GM18858 (cell line): ENCODE data around the gene KCNIP3.

ENCODE experiments used
- ATAC-seq: cut with Tn5 transposase; IDR thresholded peaks from one replicate; pipeline ENCODE4 v1.9.1; 2021; ENCODE audit not compliant: unreplicated experiment

KCNIP3 gene

DNA sequence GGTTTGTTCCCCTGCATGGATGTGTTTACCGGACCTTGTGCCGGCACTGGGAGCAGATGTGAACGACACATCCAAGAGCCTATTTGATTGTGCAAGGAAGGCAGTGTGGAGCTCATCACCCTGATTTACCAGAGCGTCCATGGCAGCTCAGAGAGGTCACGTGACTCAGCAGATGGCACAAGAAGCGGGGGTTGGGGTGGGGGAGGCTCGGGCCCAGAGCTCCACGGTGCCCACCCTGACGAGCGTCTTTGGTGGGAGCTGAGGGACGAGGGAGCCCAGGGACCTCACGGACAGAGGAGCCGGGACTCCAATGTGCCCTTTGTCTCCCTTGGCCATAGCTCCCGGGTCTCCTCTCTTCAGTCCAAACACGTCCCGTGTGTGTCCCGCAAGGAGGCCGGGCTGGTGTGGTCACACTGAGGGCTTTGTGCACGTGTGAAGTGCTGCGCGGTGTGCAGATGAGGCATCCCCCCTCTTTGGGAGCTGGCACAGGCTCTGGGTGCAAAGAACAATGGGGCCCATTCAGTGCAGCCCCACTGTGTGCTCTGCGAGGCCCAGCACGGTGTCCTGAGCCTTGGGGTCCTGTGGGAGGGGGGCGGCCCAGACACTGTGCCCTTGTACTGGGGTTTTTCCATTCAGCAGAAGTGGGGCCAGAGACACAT lies 15.5 kb downstream of the KCNIP3 start:
- no peak for ATAC-seq

DNA sequence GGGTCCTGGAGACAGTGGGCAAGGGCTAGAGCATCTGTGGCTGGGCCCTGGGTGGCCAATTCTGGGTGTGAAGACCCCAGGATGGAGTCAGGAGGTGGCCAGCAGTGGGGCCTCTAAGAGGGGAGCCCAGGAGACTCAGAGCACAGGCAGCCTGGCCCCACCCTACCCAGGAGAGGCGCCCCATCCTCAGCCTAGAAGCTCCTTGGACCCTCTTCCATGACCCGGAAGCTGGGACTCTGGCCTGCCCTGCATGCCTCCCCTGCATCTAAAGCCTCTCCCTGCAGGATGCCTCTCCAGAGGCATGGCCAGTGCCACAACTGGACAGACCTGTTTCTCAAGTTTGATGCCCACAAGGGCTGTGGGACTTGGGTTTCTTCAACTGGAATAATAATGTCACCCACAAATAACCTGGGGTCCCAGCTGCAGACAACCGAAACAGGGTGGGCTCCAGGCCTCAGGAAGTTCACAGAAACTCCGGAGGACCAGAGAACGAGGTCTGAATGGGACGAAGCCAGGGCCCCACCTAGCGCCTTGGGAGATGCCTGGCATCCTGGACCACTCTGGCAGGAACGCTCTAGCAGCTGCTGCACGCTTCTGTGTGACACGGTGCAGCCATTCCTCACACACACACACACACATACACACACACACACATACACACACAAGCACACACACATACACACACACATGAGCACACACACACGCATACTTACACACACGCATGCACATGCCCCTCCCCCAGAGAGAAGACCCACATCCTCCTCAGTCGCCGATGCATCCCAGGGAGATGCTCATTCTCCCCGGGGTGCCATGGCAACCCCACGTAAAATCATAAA lies 16.4 kb downstream of the KCNIP3 start:
- ATAC-seq = no peak

DNA sequence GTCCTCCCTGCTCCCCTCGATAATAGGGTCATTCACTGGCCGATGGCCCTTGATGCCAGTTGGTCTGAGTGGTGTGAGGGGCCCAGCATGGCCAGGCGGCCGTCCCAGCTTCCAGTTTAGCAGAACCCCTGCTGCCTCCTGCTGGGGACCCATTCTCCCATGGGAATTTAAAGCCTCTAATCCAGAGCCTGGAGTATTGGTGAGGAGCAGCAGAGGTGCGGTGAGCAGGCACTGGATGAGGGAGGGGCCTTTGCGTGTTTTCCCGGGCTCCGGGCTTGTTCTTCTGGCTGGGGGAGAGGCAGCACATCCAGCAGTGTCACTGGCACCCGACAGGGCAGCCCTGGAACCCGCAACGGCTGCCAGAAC lies 17.4 kb downstream of the KCNIP3 start:
- no peak for ATAC-seq

DNA sequence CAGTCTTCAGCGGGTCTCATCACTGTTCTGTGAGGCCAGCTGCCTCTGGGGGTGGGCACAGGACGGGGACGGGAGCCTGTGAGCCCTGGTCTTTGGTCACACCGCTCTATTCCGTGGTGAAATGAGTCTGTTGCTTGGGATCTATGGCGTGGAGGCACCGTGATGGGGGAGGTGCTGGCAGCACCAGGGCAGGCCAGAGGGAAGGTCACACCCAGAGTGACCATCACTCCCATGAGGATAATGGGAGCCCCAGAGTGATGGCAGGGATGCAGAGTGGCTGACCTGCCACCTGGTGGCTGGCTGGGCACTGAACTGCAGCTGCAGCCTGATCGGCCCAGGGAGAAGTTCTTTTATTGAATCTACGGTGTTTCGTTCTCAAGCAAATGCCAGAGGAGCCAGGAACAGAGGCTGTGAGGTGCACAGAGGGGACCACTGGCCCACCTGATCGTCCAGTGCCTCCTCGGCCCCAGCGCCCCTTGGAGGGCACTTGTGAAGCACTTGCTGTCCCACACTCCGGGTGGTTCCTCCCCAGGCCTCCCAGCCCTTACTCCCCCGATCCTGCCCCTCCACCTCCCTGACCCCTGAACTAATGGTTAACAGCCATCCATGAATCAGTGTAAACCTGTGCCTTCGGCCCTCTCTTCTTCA lies 17.9 kb downstream of the KCNIP3 start:
- ATAC-seq = no peak

DNA sequence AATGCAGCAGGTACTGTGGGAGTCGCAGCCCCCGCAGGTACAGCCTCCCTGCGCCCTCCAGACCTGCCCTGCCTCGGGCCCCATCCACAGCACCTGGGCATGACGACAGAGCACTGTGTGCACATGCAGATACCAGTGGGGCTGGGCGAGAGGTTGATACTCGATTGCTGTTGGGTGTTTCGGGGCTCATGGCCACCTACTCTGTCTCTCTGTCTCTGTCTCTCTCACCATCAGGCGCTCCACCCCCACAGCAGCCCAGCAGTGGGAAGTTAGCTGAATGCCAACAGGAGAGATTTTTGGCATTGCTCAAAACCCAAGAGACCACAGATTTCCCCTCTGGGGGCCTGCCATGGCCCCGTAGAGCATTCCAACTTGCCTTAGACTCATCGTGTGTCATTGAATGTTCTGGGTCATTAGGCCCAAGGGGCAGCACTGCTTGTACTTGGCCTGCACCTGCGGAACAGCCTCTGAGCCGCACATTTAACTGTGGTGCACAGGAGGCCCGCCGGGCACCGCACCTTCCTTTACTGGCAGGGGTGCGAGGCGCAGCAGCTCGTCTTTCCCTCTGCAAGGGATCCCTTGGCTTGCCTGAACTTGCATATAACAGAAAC lies 18.8 kb downstream of the KCNIP3 start:
- ATAC-seq = no peak

DNA sequence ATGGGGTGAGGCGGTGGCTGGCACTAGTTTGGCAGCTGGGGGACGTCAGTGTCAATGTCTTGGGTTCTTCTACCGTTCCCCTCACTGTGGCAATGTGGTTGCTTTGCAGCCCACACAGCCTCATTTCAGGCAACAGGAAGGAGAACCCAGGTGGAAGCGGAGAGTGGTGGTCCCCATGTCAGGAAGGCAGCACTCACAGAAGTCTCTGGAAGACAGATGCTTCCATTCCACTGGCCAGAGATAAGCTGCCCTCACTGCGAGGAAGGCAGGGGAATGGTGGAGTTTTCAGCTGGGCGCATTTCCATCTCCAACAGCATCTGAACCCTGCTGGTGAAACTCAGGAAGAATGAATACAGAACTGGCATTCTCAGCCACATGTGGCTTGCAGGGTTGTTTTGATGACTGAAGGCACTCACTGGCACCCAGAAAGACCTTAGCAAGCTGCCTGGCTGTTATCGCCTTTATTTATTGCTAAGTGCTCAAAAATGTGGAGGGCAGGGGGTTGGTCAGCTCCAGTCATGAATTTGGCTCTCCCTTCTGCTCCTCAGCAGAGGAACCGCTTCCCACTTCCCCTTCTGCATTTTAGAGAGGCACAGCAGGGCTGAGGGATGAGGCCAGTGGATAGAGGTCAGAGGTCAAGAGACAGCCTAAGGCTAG lies 19.4 kb downstream of the KCNIP3 start:
- ATAC-seq = no peak

DNA sequence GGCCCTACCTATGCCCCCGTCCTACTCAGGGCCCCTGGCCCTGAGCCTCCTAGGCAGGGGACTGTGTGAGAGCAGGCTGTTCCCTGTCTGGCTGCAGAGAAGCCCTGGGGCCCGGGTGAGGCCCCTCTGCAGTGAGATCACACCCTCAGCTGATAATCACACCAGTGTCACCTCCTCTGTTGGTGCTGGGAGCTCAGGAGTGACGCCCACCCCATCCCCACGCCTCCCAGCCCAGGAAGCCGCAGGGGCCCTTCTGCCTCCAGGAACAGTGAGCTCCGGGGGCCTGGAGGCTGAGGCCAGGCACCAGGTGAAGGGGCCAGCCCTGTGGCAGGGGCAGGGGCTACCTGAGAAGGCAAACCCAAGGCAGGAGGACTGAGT lies 20.0 kb downstream of the KCNIP3 start:
- no peak for ATAC-seq

DNA sequence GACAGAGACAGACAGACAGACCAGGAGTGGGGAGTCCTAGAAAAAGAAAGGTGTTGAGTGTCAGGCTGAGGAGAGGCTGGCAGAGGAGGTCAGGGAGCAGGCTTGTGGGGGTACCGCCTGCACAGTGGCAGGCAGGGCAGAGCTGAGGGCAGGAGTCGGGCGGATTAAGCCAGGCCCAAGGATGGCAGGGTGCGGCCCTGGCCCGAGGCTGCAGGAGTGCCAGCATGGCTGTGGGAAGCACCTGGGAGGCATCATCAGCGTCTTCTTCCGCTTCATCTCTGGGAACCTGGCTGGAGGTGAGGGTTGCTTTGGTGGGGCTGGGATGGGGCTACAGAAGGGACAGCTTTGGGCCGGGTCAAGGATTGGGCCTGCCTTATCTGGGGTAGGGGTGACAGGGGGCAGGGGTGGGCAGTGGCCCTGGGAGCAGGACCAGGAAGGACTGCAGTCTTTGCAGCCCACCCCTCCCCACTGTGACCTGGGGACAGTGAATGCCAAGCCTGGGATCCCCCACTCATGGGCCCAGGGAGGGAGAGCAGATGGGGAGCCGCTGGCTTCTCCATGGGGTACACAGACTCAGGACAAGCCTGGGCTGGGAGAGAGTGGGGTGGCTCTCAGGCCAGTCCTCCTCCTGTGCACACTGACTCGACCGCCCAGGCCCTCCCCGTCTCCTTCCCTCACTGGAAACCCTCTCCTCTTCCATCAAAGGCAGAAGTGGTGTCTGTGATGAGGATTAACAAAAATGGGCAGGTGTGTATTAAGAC lies 20.7 kb downstream of the KCNIP3 start:
- no peak for ATAC-seq

DNA sequence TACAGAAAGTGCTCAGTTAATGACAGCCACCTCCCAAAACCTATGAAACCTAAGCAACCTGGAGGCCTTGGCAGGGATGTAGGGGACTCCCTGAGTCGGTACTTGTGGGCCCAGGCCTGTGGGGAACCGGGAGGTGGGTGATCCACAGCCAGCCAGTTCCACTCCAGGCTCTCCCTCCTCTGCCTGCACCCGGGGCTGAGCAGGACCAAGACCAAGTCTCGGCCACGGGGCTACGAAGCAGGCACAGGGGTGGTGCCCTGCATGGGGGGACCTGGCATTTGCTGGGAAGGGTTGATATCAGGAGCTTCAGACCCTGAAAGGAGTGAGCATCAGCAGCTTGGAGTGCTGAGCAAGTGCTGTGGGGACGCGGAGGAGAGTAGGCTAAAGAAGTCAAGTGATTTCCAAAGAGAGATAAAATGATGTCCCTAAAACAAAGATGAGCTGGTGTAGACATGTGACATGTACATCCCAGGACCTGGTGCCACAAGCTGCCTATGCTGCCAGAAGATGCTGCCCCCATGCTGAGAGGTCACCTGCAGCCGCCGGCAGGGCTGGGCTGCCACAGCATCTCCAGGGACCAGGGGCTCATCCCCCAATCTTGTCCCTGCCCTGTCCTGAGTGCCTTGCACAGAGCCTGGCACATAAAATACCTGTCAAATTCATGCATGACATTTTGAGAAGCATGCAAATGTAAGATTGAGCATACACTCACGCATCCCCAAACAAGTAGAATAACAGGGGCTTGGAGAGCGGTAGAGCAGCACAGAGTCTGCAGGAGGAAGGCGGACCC lies 21.5 kb downstream of the KCNIP3 start:
- no peak for ATAC-seq

DNA sequence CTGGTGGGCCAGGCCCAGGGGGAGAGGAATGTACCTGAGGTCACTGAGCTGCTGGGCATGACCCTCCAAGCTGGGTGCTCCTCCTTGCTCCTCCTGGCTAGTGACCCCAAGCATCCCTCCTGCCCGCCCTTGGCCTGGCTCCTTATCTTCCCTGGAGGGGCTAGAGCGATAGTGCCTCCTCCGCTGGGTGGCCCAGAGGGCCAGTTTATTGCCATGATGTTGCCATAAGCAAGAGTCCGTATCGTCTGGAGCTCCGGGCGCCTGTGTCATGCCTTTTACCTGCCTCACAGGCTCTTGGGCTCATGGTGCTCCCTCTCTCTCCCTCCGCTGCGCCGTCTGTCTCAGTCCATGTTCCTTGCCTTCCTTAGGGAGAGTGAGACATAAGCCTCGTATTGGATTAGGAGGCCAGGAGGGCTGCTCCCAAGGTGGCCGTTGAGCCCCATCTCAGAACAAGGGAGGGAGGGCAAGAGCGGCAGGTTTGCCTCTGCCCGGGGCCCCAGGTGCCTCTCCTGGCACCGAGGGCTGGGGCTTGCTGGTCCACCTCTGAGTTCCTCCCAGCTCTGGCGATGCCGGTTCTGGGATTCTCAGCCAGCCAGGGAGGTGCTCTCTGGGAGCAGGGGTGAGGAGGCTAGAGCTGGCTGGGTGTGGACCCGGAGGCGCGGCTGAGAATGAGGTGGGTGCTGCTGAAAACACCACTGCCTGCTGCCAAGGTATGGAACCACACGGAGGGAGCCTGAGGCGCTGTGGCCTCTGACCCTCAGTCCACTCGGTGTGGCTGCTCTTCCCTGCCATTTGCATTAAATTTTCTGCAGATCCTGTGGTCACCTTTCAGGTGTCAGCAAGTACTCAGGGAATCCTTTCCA lies 22.6 kb downstream of the KCNIP3 start:
- ATAC-seq = no peak

DNA sequence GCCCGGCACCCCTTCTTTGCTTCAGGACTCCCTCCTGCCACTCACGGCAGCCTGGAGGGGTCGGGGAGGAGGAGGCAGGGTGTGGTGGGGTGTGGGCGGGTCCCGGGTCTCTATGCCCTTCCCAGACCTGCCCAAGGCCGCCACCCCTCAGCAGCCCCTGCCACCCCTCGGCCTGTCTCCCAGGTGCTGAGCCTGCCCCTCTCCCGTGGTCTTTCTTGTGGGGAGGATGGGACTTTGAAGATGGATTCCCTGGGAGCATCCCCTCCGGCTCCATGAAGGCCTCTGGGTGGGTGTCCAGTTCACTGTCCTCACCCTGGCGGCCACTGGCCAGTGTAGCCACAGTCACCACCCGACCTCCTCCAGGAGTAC lies 23.2 kb downstream of the KCNIP3 start:
- no peak for ATAC-seq

DNA sequence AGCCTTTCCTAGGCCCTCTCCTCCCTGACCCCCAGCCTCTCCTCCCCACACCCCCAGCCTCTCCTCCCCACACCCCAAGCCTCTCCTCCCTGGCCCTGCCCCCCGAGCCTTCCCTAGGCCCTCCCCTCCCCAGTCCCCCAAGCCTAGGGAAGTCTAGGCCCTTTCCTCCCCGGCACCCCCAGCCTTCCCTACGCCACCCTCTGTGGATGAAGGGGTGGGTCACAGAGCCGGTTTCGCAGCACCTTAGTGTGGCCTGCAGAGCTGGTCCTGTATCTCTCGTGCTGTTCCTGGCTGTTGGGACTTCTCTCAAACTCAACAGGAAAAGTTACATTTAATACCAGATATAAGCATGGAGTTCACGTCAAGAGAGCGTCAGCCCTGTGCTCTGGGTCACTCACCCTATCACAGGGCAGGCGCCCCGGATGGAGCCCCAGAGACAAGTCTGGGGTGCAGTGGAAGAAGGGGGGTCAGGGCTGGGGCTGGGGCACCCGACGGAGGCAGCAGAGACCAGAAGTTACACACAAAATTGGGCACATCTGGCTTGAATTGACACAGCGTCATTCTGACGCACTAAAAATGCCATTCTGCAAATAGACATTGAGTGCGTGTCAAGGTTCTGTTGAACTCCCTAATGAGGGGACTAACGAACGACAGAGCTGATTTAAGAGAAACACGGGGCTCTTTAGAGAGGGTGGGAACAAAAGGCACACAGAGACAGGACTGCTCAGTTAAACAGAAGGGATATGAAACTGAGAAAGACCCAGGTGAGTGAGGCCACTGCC lies 24.0 kb downstream of the KCNIP3 start:
- ATAC-seq = no peak

DNA sequence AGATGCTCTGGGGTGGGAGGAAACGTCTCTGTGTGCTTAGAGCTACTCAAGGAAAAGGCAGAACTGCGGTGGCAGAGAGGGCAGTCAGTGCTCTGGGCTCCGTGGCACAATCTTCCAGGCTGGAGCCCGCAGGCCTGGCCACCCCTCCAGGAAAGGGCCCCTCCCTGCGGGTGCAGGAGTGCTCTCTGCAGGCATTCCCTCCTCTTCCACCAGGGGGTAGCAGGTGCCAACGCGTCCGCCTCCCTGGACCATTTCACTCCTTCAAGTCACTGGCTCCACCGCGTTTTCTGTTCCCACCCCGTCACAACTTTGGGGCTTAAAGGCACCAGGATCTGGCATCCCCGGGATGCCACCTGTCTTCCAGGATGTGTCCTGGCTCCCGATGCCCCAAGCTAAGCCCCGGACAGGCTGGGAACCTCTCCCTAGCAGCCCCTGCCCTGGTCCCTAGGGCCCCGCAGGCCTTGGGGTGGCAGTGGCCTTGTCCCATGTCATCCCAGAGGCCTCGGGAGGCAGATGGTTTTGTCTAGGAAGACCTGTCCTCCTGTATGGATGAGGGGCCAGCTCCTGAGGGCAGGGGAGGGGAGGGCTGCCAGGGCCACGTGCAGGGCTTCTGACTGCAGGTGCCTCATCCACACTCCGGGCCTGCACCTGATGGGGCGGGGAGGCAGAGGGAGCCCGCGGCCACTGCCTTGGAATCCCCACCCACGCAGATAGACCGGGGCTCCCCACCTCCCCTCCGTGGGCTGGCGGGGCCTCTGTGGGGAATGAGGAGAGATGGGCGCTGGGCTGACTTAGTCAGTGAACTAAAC lies 26.4 kb downstream of the KCNIP3 start:
- no peak for ATAC-seq

DNA sequence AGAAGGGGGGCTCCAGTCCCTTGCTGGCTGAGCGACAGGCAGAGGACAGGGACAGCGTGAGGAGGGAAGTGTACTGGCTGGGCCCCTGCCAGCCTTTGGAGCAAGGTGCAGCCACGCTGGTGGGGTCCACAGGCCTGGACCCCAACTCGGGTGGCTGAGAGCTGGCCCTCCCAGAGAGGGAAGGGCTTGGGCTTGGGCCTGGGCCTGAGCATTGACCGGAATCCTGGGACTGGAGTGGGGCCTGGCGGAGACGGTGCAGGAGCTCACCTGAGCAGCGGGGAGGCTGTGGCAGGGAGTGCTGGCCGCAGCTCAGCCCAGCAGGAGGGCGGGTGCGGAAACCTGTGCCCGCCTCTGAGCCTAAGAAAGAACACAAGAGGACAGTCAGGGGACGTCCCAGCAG lies 27.9 kb downstream of the KCNIP3 start:
- ATAC-seq = no peak

DNA sequence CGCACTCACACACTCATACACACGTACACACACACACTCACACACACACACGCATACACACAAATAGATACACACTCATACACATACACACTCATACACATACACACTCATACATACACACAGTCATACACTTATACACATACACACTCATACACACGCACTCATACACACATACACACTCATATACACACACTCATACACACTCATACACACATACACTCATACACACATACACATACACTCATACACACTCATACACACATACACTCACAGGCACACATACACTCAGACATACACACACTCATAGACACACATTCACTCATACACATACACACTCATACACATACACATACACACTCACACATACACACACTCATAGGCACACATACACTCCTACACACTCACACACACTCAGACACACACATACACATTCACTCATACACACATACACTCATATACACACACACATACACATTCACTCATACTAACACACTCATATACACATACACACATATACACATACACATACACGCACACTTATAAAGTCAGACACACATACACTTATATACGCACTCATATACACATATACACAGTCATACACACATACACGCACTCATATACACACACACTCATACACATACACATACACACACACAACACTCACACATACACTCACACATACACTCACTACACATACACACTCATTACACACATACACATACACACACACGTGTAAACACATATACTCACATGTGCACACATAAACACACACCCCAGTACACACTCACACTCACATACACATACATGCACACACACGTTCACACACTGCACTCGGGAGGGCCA lies 28.7 kb downstream of the KCNIP3 start:
- no peak for ATAC-seq

DNA sequence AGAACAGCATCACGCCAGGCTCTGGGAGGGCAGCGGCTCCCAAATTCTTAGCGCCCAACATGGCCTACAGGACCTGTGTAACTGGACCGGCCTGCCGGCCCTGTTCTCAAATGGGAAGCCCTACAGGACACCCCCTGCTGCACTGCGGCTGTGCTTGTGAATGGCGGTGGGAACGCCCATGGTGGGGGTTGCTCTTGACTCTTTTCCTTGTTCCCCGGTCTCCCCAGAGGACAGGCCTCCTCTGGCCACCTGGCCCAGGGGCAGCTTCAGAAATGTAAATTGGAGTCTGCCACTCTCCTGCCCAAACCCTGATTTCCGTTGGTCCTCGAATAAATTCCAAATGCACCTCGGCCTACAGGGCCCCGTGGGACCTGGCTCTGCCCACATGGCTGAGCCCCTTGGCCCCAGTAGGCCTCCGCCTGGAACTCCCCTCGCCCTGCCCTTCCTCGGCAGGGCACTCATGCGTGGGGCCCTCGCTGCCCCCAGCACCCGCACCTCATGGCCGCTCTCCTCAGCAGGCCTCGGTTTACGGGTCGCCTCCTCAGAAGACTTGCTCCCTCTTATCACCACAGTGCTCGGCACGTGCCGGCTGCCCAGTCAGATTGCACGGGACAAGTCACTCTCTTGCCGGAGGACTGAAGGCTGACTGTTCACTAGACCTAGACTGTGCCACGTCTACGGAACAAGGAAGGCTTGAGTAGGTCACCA lies 29.4 kb downstream of the KCNIP3 start:
- ATAC-seq = no peak
